ENCODE measurements around the gene DLG2.

Gene DLG2

GRCh38 chr11:84607975-84608836 lies 1018.9 kb downstream of the DLG2 start:
- DNase-seq = no peak

DNA sequence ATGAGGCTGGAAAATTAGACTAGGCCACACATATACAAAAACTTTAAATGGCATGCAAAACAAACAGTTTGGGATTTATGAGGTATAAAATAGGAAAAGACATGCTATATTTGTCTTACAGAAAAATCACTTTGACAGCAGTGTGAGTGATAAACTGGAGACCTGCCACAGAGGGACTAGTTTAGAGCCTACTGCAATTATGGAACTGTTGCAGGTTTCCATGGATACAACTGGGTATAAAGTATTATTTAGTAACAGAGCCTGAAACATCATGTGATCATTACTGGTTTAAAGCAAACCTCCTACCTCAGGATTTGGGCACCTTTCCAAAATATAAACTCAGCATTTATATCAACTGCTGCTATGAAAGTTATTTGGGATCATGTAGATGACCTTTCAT lies 1032.5 kb downstream of the DLG2 start:
- DNase-seq = no peak

- DNase-seq = no peak
These were observed 1037.0 kb downstream of the DLG2 start for GRCh38 chr11:84590106-84590505.

- no peak for DNase-seq
These were observed 1038.9 kb downstream of the DLG2 start for GRCh38 chr11:84588131-84588829.

GRCh38 chr11:84583106-84583505 lies 1044.0 kb downstream of the DLG2 start:
- no peak for DNase-seq

DNA sequence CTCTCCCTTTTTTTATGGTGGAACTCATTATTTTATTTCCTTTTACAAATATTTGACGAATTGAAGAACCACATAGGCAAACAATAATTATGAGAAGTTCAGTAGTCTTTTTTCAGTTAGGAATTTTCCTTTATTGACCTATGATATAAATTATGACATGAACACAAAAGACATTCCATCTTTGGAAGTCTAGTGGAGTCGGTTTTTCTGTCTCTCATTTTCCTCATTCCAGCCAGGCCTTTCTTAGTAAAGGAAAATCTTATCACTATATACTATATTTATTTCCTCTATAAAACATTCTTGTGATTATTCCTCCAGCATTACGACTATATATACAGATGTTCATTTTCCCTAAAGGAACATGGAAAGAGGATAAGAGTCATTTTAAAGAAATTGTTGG lies 1046.1 kb downstream of the DLG2 start:
- DNase-seq = no peak

GRCh38 chr11:84580428-84580827 lies 1046.7 kb downstream of the DLG2 start:
- DNase-seq = no peak

DNA sequence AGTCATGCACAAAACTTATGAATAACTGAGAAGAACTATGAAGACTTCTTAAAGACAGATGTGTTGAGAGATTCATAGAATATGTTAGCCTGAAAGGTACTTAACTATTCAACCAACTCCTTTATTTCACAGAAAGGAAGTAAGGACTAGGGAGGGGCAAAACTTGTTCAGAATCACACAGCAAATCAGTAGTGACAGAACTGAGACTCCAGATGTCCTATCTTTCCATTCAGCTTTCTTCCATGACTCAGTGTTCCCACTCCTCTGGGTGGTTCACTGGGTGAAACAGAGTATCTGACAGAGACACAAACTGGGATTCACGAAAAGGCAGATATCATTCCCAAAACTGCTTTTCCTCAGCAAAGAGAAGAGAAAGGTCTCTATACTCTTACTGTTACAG lies 1053.3 kb downstream of the DLG2 start:
- DNase-seq = no peak

GRCh38 chr11:84566671-84567070 lies 1060.5 kb downstream of the DLG2 start:
- DNase-seq = no peak

- DNase-seq = no peak
These were observed 1062.3 kb downstream of the DLG2 start for GRCh38 chr11:84564867-84565184.

DNA sequence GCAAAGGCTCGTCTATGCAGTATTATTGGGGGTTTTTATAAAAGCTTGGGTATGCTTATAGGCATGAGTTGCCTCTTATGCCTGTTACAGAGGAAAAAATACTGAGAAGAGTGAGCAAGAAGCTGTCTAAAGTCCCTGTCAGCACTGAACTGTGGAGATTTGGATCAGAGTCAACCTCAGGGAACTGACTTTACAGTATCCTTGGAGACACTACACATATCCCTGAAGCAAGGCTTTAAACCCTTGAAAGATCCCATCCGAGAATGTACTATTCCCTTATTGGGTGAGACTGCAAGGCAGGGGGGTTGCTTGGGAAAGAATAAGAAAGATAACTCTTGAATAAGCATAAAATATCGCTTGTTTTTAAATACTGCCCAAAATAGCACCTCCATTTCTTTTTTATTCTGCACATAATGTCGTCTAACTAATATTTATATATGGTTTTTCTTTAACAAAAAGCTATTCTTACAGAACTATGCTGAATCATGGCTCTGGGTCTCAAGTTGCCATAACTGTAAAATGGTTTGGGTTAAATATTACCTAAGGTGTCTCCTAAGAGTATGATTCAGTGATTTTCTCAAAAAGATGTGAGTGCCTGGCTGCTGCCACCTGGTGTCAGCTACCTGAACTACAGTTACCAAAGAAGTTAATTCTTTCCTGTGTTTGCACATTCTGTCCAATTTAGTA lies 1062.8 kb downstream of the DLG2 start:
- no peak for DNase-seq

DNA sequence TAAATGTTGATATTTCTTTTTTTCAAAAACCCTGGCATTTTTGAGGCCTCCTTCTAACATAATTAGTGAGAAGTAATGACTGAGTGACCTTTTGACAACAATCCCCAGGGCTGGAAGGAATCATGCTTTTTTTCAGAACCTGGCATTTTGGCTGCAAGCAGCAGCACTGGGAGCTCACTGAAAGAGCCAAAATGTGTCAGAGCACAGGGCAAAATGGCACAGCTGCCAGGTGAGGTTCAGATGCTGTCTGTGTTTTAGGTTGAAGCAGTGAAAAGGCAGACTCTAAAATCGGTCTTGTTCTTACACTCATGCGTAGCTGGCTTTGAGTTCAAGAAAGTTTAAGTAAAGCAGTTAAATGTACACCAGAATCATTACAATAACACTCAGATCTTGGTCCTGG lies 1063.8 kb downstream of the DLG2 start:
- no peak for DNase-seq

DNA sequence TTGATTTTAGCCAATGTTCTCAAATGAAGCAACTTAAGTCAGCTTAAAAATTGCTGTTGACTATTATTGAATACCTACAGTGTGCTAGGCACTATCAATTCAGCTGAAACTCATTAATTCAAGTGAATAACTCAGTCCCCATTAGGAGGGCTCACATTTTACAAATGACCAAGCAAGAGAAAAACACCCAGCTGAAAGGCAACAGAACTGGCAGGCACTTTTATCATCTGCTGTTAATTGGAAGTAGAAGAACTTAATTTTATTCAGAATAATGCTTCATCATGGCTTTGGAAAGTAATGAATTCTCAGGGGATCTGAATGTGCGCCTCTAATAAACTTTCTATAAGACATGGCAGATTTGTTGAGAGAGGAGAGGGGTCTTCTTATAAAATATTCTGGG lies 1066.9 kb downstream of the DLG2 start:
- no peak for DNase-seq

DNA sequence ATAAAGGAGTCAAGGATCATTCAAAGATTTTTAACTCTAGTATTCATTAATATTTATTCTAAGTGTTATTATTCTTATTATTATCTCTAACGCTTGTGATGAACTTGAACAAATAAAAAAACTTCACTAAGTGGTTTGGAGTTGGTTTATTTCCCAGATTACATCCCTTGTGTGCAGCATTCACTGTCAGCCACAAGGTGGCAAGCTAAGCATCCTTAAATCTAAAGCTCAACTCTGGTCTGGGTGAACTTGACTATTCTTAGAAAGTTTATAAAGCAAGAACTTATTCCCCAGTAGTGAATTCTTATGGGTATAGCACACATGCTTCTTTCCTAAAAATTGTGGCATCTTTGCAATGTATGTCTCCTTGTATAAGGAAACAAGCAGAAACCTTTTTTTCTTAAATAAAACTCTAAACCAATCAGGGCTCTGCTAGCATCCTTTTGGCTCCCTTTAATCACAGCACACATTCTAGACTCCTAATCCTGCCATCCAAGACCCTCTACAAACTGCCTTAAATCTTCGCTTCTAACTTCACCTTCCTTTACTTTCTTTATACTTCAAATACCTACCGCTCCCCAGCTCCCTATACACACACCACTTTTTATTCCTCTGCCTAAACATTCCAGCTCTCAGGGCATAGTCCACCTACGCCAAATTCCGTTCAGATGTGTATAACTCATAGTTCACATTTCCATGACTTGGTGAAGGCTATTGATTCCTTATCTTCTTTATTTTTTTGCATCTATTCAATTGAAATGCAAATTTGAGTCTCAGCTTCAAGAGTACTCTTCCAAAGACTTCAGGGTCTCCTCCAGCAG lies 1068.8 kb downstream of the DLG2 start:
- no peak for DNase-seq

DNA sequence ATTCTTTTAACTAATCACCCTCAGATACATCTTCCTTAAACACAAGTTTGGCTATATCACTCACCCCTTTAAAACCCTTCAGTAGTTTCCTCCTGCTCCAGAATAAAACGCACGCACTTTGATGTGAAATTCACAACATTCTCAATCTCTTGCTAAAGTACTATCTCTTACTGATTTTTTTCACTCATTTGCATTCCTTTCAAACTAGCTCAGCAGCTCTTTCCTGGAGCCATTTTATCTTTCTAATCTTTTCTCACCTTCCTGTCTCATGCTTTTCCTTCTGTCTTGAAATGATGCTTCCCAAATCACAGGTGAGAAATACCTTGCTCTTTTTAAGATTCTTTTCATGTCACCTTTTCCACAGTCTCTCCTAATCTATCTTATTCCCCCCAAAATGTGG lies 1074.4 kb downstream of the DLG2 start:
- DNase-seq = no peak

GRCh38 chr11:84549217-84549616 lies 1077.9 kb downstream of the DLG2 start:
- no peak for DNase-seq

GRCh38 chr11:84544566-84544965 lies 1082.6 kb downstream of the DLG2 start:
- no peak for DNase-seq

DNA sequence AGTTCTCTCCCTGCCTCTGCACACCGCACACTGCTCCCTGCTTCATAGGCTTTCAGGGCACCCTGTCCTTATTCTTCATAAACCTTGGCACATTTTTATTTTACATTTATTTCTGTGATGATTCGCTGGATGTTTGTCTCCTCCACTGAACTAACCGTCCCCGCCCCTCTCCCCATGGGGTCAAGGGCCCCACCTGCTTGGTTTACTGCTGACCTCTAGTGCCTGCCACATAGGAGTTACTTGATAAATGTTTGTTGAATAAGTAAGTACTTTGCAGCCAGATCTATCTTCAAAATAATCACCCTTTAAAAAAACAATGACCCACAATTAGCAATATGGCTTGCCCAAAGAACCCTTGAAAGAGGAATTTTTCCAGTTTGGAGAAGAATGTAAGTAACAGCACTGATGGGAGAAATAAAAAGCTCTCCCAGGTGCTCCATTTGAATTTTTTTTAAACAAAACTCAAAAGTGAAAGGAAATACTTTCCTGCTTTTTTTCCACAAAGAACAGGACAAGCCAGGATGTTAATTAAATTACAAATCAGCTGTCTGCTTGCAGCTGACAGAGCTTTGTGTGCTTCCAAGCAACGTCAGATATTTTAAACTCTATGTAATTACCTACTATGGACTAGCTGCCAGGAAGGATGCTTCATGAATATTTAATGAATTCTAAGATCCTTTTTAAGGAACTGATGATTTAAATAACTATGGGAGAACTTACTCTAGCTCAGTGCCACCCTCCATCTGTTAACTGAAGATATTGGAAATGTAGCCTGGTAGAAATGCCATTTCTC lies 1083.6 kb downstream of the DLG2 start:
- DNase-seq = no peak

GRCh38 chr11:84541731-84542340 lies 1085.3 kb downstream of the DLG2 start:
- no peak for DNase-seq

- no peak for DNase-seq
These were observed 1090.7 kb downstream of the DLG2 start for GRCh38 chr11:84536456-84536855.

- no peak for DNase-seq
These were observed 1094.8 kb downstream of the DLG2 start for GRCh38 chr11:84532364-84532763.

DNA sequence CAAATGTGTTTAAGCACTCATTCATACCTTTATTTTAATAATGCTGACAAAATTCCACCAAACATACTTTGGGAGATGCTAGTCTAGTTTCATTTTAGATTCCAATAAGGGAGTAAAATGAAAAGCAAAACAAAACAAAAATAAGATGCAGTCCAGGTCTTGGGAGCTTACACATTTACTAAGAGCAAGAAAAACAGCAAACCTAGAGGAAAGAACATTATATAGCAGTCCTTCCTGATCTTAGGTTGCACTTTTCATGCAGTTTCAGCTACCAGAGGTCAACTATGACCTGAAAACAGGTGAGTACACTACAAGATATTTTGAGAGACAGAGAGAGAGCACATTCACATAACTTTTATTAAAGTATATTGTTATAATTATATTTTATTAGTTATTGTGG lies 1100.9 kb downstream of the DLG2 start:
- DNase-seq = no peak

All from effector CD4-positive, alpha-beta T cell (primary cell).